GM18858 (cell line): Measurements from ENCODE around the gene RPL10A.
"Not testable (repeated sequence)": the region's sequence is repeated elsewhere in the genome, so short reads cannot be mapped to it uniquely, and the experiment has no call there.

Source experiments
- ATAC-seq: cut with Tn5 transposase; IDR thresholded peaks from one replicate; pipeline ENCODE4 v1.9.1; 2021; ENCODE audit not compliant: unreplicated experiment

Gene RPL10A

GRCh38 chr6:35468181-35468979, at the start of gene RPL10A:
Gene RPL10A (plus strand): TSS chr6:35468401. CDS start chr6:35468435, 34 bp downstream.
- peak; percentile 61 for ATAC-seq

GRCh38 chr6:35419417-35419816, 48.8 kb upstream of the RPL10A start:
- no peak for ATAC-seq

GRCh38 chr6:35419961-35420360, 48.2 kb upstream of the RPL10A start:
- ATAC-seq: no peak

GRCh38 chr6:35425284-35425683, 42.9 kb upstream of the RPL10A start:
- ATAC-seq: no peak

- ATAC-seq: no peak
Observed at GRCh38 chr6:35426074-35426473, 42.1 kb upstream of the RPL10A start.

GRCh38 chr6:35427435-35427834, 40.8 kb upstream of the RPL10A start:
- ATAC-seq: no peak

GRCh38 chr6:35427851-35428321, 40.3 kb upstream of the RPL10A start:
- ATAC-seq: no peak

GRCh38 chr6:35428421-35429149, 39.6 kb upstream of the RPL10A start:
- no peak for ATAC-seq

GRCh38 chr6:35429463-35429862, 38.7 kb upstream of the RPL10A start:
- ATAC-seq: no peak

GRCh38 chr6:35432291-35432690, 35.9 kb upstream of the RPL10A start:
- ATAC-seq: no peak

GRCh38 chr6:35432702-35433101, 35.5 kb upstream of the RPL10A start:
- not testable (repeated sequence) for ATAC-seq

GRCh38 chr6:35435074-35435837, 32.9 kb upstream of the RPL10A start:
- ATAC-seq: no peak

- no peak for ATAC-seq
Observed at GRCh38 chr6:35436071-35436857, 31.9 kb upstream of the RPL10A start.

- ATAC-seq: not testable (repeated sequence)
Observed at GRCh38 chr6:35438378-35439065, 29.7 kb upstream of the RPL10A start.

- no peak for ATAC-seq
Observed at GRCh38 chr6:35439308-35439707, 28.9 kb upstream of the RPL10A start.

- ATAC-seq: no peak
Observed at GRCh38 chr6:35441205-35441604, 27.0 kb upstream of the RPL10A start.

GRCh38 chr6:35441642-35442041, 26.6 kb upstream of the RPL10A start:
- ATAC-seq: no peak

GRCh38 chr6:35442693-35443092, 25.5 kb upstream of the RPL10A start:
- no peak for ATAC-seq

GRCh38 chr6:35443341-35444030, 24.7 kb upstream of the RPL10A start:
- no peak for ATAC-seq
